GM23248 (cell line): Measurements from ENCODE around the gene ZMYND11.

ENCODE experiments used
- EZH2 ChIP-seq: fragments of 200-600 bp; sonication (generic); IDR thresholded peaks from 2 replicates; pipeline ENCODE4 v1.6.1; 2018; ENCODE audit warnings: antibody characterized with exemption, mild to moderate bottlenecking; ENCODE audit not compliant: insufficient read depth, poor library complexity, severe bottlenecking
- EZH2phosphoT487 ChIP-seq: fragments of 200-600 bp; sonication (generic); IDR thresholded peaks from 2 replicates; pipeline ENCODE4 v1.6.1; 2018; ENCODE audit warnings: antibody characterized with exemption, moderate library complexity, mild to moderate bottlenecking, low read depth; ENCODE audit not compliant: insufficient read depth

DNA sequence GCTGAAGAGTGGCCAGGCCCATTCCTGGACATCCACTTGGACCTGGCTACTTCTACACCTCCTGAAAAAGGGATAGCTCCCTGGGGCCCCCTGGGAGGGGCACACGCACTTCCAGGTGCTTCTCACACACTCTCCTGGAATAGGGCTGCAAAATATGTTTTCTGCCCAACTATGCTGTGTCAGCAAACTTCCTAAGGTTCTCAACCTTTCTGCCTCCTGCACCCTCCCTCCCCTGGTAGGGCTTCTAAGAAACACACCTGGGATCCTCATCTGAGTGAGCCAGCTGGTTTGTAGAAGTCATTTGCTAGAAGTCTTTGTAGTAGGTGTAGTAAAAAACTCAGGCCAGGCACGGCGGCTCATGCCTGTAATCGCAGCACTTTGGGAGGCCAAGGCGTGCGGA, 136.5 kb downstream of the ZMYND11 start:
- no peak for TF ChIP-seq EZH2
- no peak for TF ChIP-seq EZH2phosphoT487
